ENCODE measurements around the gene CXCR2.
"Not testable (repeated sequence)": the region's sequence is repeated elsewhere in the genome, so short reads cannot be mapped to it uniquely, and the experiment has no call there.

CXCR2 gene

DNA sequence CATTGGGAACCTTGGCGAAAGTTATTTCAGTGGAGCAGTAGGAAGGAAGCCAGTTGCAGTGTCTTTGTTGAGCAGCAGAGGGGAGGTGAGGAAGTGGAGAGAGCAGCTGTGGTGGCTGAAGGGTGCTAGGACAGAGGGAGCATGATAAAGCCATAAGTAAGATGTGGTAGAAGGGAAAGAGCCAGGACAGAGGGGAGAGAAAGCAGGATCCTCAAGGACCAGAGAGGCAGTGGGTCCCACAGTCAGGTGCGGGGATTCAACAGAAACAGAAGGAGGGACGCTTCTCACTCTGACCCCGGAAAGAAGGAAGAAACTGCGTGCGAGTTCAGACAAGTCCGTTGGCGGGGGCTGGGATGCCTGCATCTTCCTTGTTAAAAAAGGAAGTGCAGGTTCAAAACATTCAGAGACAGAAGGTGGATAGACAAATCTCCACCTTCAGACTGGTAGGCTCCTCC lies at the start of gene CXCR2:
CXCR2 (plus strand) TSS at position 403 of the 455 bp plus-strand sequence. CDS start 8,774 bp downstream, outside the sequence.
- DNase-seq (ENCODE audit: low spot score) = no peak

DNA sequence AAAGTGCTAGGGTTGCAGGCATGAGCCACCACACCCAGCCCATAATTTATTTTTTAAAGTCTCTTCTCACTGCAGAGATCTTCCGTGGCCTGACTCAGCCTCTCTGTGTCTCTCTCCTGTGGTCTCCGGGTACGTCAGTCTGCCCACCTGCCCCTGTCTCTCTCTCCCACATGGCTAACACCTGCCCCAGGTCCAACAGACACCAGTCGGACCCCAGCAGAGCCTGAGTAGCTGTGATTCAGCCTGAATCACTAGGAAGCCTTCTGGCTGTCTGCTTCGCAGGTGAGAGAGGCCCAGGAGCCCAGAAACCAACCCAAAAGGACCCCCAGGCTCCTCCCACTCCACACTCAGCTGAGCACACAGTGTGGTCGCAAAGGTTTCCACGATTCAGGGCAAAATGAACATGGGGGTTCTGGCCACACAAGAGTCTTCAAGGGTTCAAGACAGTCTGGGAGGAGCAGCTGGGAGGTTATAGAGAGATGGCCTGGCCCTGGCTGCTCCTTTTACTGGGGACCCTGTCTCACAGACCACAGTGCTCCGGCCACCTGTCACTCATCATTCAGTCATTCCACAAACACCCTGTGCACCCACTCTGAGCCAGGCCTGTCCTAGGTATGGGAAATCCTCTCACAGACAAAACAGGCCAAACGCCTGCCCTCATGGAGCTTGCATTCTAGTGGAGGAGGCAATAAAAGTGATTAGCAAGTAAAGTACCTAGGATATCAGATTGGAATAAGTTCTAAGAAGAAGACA lies 48.2 kb upstream of the CXCR2 start:
- no peak for DNase-seq (ENCODE audit: low spot score)

DNA sequence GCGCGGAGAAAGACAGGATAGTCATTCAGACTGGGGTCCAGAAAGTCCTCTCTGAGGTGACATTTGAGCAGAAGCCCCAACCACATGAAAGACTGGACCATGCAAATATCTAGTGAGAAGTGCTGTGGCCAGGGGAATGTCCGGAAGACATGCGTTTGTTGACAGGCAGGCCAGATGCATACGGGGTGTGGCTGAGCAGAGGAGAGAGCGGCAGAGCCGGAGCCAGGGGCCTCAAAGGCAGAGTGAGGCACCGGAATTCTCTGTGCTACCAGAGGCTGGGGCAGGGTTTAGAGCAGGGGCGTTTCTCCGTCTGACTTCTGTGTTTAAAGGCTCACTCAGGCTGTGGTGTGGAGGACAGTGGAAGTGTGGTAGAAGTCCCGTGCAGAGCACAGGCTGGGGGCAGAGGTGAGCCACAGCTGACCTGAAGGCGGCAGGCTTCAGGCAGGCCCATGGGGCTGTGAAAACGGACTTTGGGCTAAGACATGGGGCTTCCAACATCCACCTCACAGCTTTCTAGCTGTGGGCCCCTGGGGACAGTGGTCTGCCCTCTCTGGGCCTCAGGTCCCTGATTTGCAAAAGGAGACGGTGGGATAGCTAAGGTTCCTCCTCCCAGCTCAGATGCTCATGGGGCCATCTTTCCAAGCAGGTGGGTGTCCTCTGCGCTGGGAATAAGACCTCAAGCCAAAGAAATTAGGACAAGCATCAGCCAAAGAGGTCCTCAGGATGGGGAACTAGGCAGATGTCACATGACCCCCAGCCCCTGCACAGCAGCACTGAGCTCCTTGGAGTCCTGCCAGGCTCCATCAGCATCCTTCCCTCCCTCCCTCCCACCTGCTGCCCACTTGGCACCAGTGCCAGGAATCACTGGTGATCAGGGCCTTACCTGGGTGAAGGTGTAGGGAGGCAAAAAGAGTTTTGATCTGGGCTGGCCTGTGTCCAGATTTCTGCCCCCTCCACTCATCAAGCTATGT lies 45.6 kb upstream of the CXCR2 start:
- DNase-seq (ENCODE audit: low spot score) = no peak

DNA sequence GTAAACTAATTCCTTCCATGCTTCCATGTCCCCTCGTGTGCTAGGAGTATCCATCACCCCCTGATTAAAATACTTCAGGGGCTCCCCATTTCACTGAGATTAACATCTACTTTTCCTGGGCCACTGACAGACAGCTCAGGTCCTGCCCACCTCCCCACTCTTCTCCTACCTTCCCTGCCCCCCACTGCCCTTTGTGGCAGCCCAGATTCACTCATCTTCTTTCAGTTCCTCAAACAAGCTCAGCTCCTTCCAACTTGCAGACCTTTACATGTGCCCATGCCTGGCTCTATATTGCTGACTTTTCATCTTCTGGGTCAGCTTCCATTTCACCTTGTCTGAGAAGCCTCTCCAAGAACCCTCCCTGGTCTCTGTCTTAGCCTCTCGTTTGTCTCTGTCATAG lies 44.8 kb upstream of the CXCR2 start:
- no peak for DNase-seq (ENCODE audit: low spot score)

DNA sequence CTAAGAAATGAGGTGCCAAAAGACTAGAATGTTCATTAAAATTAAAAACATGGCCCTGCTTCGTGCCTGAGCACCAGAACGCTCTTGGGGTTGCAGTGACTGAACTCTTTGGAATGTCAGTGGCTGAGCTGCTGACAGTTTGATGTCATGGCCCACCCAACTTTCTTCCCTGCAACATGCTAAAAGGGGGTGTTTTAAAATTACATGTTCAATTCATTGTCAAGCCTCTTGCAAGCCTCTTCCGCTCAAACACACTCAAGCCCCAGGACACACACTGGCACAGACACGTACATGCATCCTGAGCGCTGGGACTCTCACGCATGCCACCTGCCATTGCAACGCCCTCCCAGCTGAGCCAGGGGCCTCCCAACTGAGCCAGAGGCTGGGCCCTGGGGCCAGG lies 44.1 kb upstream of the CXCR2 start:
- no peak for DNase-seq (ENCODE audit: low spot score)

DNA sequence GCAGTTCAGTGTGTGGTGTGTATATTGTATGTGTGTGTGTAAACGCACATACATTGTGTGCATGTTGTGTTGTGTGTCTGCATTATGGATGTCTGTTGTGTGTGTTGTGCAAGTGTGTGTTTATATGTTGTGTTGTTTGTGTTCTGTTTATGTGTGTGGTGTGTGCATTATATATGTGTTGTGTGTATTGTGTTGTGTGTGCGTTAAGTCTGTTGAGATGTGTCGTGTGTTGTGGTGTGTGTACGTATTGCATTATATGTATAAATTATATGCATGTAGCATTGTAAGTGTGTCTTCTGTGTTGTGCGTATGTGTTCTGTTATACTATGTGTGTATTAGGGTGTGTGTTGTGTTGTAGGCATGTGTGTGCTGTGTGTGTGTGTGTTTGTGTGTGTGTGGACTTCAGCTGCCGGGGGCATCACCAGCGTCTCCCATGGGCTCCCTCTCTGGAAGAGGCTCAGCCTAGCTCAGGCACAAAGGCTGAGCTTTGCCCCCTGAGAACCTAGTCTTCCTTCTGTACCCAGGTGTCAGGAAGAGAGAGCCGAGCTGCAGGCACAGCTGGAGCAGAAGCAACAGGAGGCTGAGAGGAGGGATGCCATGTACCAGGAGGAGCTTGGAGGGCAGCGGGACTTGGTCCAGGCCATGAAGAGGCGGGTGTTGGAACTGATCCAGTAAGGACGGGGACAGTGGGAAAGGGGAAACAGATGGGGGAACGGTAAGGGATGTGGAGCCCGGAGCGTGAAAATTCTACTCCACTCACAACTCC lies 43.1 kb upstream of the CXCR2 start:
- DNase-seq (ENCODE audit: low spot score) = no peak

DNA sequence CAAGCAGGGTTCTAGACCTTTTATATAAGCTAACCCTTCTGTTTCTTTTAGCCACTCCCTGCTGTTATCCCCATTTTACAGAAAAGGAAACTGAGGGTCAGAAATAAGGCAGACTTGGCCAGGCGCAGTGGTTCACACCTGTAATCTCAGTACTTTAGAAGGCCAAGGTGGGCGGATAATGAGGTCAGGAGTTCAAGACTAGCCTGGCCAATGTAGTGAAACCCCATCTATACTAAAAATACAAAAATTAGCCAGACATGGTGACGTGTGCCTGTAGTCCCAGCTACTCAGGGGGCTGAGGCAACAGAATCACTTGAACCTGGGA lies 42.5 kb upstream of the CXCR2 start:
- DNase-seq (ENCODE audit: low spot score) = no peak

DNA sequence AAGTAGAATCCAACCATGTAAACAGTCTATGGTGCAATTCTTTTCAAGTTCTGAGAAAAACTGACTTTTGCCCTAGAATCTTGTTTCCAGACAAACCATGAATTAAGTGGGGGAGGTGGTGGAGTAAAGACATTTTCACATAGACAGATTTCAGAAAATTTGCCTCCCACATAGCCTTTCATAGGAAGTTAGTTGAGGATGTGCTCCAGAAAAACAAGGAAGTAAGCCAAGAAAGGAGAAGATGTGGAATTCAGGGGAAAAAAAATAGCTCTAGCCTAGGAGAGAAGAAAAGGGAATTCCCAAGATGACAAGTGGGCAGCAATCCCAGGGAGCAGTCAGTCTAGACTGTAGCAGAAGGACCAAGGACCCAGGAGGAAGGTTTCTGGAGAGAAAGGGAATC lies 39.4 kb upstream of the CXCR2 start:
- DNase-seq (ENCODE audit: low spot score) = no peak

DNA sequence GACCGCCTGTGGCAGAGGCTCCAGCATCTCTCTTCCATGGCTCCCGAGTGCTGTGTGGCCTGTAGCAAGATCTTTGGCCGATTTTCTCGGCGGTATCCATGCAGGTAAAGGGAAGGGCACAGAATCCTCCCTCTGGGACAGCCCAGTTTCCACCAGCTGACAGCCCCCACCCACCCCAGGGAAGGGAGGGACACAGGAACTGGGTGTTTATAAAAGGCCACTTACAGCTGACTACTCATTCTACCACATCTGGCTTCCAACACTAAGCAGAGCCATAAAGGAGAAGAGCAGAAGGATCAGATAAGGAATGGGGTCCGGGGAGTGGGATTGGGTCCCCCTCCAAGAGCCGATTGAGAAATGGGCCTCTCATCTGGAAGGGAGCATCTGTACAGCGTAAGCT lies 36.6 kb upstream of the CXCR2 start:
- DNase-seq (ENCODE audit: low spot score) = no peak

DNA sequence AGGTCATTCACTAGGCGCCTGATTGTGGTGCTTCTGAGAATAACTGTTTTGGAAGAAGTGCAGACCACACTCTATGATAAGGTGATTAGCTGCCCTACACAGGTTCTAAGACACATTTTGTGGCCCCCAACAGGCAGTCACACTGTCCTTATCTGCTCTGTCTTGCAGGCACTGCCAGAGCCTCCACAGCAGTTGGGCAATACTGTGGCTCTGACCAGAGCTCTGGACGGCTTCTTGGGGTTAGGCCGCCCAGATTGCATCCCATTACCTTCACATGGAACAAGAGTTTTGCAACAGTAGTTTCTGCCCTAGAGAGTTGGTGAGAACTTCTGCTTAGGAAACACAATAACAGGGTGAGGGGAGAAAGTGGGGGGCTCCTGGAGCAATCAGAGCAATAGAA lies 34.1 kb upstream of the CXCR2 start:
- DNase-seq (ENCODE audit: low spot score) = no peak

DNA sequence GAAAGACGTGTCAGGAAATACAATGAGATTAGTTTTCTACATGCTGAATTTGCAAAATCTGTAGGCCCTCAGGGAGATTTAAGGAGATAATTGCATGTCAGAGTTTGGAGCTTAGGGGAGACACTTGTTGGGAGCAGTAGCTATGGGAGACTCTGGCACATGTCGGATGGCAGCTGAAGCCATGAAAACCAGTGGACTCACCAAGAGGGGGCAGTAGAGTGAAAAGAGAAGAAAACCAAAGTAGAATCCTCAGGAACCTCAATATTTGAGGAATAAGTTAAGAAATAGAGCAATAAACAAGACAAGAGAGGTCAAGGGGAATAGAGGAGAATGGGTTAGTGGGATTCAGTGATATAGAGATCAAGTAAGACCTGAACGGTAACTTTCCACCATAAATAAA lies 31.9 kb upstream of the CXCR2 start:
- DNase-seq (ENCODE audit: low spot score) = no peak

DNA sequence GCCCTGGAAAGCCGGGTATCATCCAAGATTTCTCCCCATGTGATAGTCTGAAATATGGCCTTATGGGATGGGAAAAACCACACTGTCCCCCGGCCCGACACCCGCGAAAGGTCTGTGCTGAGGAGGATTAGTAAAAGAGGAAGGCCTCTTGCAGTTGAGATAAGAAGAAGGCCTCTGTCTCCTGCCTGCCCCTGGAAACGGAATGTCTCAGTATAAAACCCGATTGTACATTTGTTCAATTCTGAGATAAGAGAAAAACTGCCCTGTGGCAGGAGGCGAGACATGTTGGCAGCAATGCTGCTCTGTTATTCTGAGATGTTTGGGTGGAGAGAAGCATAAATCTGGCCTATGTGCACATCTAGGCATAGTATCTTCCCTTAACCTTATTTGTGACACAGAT lies 30.0 kb upstream of the CXCR2 start:
- DNase-seq (ENCODE audit: low spot score) = no peak

DNA sequence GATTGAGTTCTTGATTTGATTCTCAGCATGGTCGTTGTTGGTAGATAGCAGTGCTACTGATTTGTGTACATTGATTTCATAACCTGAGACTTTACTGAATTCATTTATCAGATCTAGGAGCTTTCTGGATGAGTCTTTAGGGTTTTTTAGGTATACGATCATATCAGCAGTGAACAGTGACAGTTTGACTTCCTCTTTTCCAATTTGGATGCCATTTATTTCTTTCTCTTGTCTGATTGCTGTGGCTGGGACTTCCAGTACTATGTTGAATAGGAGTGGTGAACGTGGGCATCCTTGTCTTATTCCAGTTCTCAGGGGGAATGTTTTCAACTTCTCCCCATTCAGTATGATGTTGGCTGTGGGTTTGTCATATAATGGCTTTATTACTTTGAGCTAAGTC lies 27.9 kb upstream of the CXCR2 start:
- DNase-seq (ENCODE audit: low spot score) = no peak

DNA sequence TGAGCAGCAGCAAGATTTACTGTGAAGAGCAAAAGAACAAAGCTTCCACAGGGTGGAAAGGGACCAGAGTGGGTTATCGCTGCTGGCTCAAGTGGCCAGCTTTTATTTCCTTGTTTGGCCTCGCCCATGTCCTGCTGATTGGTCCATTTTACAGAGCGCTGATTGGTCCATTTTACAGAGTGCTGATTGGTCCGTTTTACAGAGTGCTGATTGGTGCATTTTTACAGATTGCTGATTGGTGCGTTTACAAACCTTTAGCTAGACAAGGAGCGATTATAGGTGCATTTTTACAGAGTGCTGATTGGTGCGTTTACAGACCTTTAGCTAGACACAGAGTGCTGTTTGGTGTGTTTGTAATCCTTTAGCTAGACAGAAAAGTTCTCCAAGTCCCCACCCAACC lies 17.0 kb upstream of the CXCR2 start:
- DNase-seq (ENCODE audit: low spot score) = not testable (repeated sequence)

DNA sequence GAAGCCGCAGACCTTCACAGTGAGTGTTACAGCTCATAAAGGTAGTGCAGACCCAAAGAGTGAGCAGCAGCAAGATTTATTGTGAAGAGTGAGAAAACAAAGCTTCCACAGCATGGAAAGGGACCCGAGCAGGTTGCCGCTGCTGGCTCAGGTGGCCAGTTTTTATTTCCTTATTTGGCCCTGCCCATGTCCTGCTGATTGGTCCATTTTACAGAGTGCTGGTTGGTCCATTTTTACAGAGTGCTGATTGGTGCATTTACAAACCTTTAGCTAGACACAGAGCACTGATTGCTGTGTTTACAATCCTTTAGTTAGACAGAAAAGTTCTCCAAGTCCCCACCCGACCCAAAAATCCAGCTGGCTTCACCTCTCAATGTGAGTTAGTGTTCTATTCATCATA lies 4.0 kb upstream of the CXCR2 start:
- not testable (repeated sequence) for DNase-seq (ENCODE audit: low spot score)

DNA sequence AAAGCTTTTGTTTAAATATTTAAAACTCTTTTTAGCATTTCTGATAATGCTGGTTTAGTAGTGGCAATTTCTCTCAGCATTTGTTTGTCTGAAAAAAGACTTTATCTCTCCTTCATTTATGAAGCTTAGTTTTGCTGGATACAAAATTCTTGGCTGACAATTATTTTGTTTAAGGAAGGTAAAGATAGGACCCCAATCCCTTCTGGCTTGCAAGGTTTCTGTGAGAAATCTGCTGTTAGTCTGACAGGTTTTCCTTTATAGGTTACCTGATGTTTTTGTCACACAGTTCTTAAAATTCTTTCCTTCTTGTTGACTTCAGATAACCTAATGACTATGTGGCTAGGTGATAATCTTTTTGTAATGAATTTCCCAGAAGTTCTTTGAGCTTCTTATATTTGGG lies 3.5 kb upstream of the CXCR2 start:
- DNase-seq (ENCODE audit: low spot score) = not testable (repeated sequence)

DNA sequence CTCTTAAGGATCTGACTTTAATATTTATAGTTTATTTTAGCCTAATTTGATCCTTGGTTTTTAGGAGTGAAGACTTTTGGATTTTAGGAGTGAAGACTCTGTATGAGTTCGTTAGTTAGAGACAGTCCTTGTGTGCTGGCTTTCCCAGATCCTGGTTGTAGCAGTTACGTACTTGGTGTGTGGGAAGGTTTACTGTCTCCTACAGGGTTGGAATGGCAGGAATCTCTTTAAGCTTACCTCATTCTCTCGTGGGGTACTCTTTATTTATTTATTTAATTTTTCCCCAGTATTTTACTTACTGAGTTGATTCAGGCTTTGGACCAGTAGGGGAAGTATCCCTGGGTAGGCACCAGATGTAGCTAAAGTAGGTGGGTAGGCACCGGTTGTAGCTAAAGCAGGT lies 1.8 kb upstream of the CXCR2 start:
- DNase-seq (ENCODE audit: low spot score) = no peak

DNA sequence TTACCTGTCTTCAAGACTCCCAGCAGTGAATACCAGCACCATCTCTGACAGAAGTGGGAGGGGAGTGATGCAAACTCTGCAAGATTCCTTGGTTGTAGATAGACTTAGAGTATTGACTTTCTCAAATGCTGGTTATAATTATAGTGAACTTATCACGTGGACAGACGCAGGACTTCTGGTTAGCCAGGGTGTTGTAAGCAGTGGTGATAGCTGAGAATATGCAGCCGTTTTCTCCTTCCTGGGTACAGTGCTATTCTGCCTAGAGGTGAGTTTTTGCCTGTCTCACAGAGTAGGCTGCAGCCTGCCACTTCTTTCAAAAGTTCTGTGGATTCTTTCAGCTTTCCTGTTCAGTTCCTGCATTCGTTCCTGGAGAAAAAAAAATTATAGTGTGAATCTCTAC lies 733 bp upstream of the CXCR2 start:
- DNase-seq (ENCODE audit: low spot score) = no peak

DNA sequence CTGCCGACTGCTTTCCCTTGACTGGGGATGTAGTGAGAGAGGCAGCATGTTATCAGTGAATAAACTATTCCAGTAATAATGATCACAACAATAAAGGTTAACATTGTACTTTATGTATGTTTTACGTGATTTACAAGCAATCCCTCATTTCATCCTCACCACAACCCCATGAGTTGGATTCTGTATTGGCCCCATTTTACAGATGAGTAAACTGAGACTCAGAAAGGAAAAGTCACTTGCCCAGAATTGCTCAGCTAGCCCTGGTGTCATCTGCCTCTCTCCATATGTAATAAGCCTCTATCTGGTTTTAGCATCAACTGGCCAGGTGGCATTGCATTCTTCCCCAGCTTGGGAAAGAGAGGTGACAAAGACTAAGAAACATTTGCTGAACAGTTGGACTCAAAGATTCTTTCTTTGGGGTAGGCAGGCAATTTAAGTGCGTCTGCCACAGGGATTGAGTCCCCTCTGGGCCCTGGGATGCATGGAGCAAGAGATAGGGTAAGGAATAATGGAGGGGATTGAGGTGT lies 2.2 kb downstream of the CXCR2 start:
- no peak for DNase-seq (ENCODE audit: low spot score)

DNA sequence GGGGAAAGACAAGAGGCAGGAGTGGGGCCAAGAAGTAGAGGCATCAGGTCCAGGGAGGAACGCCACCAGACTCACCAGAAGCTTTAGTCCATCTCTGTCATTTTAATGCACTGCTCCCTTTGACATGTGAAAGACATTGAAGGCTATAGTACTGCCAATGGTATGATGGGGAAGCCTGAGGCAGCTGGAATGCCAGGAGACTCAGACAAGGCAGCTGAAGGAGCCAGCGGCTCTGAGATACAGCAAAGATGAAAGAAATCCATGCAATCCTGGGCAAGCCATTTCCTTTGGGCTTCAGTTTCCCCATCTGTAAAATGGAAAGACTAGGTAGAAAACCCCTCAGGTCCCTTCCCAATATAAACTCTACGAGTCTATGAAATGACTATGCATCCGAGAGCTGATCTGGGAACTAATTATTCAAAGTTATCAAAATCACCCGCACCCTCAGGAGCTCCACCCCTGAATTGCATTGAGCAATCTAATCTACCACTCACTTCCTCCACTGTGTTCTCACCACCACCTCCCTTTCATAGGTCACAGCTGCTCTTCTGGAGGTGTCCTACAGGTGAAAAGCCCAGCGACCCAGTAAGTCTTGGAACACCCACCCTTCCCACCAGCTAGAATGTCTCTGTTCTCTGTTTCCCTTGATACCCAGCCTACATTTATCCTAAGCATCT lies 3.1 kb downstream of the CXCR2 start:
- DNase-seq (ENCODE audit: low spot score) = no peak

DNA sequence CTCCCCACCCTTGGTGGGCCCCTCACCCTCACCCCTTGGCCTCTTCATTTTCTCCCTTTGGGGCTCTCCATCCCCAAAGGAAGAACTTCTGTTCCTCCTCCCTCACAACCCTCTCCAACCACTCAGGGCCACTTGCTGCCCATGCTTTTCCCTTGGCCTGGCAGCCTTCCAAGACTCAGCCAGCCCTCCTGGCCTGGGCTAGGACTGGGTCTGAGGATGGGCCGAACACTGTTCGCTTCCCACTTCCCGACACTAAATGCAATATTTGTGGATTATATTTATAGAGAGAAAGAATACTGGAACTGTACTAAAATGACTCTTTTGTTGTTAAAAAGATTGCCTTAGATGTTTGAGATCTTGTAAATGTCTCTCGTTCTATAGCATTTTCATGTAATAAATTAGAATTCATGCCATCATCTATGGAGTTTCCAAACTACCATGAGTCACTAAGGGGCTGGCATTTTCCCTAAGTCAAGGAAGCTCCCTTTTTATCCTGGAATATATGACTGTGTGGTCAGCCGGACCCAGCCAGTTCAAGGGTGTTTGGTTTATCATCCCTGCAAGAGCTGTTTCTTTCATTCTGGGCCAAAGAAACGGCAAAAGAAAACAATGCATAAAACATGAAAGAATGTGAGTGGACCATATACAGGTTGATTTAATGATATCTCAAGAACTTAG lies 3.8 kb downstream of the CXCR2 start:
- no peak for DNase-seq (ENCODE audit: low spot score)

Measured in CD4-positive, alpha-beta T cell treated with Interleukin-15 for 4 hours (primary cell).